HTERT RPE-1 (cell line): Measurements from ENCODE around the gene ZBP1.

ENCODE experiments used
- in situ Hi-C: fragments of 300-500 bp; cut with MboI; formaldehyde crosslinking; loops from 4 replicates; pipeline ENCODE4 v1.14.3; 2020; ENCODE audit warnings: low sequenced_read_pairs

The ZBP1 gene

DNA sequence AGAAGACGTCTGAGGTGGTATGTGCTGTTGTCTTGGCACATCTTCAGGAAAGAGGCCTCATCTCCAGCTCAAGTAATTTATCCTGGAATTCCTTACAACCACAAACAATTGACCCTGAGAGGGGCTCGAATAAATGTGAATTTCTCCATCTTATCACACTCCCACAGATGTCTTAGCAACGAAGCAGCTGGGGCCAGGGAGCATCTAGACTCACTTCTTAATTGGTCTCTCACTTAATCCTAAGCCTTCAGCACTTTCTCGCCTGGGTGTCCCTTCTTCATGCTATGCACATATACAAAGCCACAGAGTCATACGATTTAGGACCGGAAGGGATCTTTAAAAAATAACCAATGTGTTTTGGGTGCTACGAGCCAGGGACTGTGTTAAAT, 32.2 kb downstream of the ZBP1 start:
- in situ Hi-C loops, result no loop called here

DNA sequence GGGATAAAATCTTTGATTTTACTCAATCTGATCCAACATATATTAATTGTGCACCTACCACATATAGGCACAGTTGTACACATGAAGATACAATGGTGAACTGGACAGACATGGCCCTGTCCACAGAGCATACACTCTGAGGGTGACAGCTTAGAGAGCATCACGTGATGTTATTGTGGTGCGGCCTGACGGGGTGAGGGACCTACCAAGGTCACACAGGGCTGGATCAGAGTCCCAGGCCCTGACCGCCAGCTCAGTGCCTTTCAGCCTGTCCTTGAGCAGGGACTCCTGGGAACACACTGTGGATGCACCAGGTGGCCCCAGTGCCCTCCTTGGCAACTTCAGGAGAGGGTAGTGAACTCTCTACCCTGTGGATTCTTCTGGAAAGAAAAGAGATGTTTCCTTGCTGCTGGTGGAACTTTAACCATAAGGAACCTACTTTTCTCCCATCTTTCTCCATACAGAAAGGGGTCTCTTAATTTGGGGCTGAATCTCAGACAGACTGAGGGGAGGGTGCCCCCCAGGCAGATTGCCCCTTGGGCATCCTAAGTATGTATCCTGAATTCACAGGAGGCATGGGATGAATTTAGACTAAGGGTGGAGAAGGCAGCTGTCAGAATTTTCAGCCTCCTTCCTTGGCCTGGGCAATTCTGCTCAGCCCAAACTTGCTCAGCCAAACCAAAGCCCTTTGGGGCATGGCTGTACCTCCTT, 32.8 kb downstream of the ZBP1 start:
- in situ Hi-C loops, result no loop called here

DNA sequence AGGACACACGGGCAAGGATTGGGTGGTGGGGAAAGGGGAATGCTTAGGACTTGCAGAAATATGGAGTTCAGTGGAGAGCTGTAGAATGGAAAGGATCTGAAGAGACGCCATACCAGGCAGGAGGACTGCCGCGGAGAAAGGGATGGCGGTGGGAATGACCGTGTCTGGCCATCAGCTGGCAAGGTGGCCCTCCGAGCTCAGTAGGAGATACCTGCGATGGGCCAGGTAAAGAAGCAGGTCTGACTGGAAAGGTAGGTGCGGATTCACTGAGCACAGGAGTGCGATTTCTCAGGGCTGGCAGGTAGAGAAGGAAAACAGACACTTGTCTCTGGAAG, 33.3 kb downstream of the ZBP1 start:
- in situ Hi-C loops, result no loop called here

DNA sequence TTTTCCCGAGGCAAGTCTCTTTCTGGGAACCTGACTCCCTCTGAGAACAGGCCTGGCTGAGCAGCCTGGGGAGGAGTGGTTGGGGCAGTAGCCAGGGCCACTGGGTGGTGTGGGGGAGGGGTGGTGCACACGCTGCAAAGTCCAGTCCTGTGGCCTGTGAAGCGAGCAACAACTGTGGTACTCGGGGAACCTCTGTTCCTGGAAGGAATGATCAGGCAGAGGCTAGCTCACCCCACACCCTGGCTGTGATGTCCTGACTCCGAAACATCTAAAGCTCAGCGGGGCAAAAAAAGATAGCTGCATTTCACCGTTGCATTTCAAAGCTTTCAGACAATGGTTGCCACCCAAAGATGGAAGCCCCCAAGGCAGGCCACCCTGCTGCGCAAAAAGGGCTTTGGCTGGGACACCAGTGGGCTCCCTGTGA, 33.8 kb downstream of the ZBP1 start:
- in situ Hi-C loops, result no loop called here

DNA sequence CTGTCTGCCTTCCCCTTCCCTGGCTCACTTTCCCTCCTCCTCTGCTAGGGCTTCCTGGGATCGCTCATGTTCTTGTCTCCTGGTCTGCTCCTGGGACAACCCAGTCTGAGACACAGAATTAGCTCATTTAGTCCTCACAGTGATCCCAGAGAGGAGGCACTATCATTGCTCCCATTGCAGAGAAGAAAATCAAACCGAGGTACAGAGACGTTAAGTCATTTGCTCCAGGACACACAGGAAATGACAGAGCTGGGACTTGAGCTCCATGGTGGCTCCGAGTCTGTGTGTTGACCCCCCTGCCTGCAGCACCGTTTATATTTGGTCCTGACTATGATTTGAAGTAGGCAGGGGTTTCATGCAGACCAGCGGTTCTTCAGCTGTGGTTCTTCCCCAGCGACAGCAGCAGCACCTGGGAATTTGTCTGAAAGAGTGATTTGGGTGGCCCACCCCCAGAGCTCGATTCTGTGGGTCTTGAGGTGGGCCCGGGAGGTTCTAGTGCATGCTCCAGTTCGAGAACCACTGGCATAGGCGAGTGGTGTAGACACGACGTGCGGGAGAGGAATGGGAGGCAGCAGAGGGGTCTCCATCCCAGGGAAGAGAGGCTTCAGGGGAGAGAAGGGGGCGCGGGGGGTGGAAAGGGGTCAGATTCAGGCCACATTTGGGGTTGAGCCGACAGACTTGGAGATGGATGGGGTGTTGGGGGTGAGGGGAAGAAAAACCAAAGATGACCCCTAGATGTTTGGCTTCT, 34.6 kb downstream of the ZBP1 start:
- in situ Hi-C loops, result no loop called here

DNA sequence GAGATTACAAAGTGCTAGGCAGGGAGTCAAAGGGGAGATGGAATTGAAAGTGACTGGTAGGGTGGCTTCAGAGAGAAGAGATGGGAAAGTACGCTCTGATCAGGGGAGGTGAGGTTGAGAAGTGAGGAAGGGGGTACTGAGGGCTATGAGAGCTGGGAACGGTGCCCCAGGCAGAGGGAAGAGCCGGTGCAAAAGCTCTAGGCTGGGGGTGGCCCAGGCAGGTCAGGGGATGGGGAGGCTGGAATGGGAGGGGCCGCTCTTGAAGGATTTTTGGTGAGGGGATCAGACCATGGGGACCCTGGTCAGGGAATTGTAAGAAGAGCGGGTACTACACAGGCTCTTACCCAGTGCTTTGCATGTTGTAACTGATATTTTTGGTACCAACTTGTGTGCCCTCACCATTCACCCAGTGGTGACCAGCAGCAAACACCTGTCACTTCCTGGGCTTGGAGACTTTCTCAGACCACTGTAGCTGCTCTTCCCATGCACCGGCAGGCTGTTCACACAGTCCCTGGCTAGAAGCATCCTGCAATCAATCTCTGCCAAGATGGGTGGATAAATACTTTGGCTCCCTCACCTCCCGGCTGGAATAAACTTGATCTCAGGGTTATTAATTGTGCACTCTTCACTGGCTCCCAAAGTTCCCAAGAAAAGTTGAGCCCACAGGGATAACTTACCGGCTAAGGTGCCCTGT, 35.3 kb downstream of the ZBP1 start:
- in situ Hi-C loops, result no loop called here

DNA sequence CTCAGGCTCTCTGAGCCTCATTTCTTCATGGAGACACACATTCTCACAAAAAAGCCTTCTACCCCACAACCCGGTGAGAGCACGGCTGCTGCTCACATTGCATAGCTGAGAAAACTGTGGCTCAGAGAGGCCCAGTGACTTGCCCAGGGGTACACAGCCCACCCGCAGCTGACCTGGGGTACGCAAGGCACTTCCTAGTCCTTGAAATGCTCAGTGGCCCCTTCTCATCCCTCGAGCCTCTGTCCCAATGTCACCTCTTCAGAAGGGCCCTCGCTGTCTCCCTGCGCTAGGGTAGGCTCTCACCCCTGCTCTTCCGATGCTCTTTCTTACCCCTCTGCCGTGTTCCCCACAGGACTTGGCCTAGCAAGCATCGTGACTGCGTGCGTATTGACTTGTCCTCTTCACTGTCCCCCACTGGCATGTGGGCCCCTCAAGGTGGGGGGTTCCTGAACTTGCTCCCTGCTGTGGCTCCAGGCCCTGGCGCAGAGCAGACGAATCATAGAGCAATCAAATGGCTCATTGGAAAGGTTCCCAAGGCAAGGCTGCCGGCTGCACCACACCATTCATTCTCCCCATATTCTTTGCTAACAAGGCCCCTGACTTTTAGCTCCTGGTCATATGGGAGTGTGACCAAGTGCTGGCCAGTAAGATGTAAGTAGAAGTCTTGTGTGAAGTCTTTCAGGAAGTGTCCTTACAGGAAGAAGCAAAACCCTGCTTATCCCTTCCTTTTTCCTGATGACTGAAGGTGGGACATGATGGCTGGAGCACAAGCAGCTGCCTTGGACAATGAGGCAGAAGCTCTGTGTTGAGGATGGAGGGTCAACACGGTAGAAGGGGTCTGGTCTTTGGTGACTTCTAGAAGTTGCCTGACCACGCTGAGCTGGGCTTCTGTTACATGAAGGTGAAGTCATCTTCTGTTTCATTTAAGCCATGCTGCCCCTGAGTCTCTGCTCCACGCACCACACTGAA, 36.7 kb downstream of the ZBP1 start:
- in situ Hi-C loops, result no loop called here

DNA sequence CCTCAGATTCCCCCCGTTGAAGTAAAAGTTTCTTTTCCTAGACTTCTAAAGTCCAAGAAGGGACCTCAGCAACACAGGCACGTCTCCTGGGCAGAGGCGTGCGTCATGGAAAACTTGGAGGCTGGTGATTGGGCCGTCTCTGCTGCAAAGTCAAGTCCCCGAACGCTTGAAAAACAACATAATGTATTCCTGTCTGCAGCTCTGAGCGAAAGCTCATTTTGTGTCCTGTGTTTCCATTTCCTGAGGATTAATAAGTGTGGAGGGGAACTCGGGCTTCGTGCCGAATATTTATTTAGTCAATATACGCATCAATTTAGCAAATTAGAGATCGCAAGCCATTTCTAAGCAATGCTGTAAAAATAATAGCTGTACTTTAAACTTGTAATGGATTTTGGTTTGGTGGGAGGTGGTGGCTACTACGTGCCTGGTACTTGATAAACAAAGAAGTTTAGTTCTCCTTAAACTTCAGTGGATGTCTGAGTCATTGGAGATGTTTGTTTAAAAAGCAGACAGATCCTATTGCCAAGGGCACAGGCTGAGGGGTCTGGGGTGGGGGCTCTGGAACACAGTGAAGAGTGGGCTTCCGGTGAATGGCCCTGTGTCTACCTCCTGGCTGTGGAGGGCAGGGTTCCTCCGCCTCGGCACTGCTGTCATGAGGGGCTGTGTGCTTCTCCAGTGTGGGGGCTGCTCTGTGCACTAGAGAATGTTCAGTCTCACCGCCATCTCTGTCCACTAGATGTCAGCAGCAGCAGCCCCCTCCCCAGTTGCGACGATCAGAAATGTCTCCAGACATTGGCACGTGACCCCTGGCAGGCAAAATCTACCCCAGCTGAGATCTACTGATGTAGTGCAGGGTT, 37.6 kb downstream of the ZBP1 start:
- in situ Hi-C loops, result no loop called here

DNA sequence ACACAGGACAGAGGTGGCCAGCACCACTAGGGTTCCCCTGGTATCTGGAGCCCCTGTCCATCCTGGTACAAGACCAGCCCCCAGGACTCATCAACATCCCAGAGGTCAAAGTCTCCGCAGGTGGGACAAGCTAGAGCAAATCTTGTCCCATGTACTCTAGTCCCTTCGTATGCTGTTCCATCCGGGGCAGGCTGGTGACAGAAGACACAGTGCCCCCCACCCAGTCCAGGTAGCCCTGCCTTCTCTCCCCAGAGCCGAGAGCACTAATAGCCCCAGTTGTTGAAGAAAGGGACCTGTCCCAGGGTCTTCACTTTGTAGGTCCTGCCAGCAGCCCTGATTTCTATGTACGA, 38.2 kb downstream of the ZBP1 start:
- in situ Hi-C loops, result no loop called here

DNA sequence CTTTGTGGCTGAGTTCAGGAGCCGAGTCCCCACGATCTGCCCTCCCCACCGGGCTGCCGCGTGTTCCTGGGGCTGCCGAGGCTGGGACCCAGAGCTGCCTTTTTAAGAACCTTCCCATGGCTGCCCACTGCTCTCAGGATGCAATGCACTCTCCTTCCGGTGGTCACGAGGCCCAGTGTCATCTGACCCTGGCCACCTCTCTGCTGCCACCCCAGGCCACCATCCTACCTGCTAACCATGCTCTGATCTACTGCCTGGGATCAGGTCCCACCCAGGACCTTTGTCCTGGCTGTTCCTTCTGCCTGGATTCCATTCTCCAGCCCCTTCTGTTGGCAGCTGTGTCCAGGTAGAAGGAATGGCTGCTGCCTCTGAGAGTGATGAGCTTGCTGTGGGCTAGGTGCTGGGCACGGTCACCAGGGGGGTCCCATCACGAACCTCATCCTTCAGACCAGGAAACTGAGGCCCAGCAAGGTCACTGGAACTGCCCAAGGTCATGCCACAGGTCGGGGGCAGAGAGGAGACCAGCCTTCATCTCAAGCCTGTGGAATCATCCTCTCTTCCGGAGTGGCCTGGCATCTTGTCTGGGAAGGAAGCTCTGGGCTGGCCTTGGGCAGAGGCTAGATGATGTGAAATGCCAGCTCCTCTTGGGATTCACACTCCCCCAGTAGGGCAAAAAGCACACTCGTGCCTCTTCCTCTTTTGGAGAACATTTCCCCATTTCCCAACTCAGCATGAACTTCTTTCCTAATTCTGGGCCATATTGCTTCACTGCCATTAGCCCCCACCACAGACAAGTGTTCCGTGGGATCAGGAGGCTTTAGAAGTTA, 38.8 kb downstream of the ZBP1 start:
- in situ Hi-C loops, result no loop called here

DNA sequence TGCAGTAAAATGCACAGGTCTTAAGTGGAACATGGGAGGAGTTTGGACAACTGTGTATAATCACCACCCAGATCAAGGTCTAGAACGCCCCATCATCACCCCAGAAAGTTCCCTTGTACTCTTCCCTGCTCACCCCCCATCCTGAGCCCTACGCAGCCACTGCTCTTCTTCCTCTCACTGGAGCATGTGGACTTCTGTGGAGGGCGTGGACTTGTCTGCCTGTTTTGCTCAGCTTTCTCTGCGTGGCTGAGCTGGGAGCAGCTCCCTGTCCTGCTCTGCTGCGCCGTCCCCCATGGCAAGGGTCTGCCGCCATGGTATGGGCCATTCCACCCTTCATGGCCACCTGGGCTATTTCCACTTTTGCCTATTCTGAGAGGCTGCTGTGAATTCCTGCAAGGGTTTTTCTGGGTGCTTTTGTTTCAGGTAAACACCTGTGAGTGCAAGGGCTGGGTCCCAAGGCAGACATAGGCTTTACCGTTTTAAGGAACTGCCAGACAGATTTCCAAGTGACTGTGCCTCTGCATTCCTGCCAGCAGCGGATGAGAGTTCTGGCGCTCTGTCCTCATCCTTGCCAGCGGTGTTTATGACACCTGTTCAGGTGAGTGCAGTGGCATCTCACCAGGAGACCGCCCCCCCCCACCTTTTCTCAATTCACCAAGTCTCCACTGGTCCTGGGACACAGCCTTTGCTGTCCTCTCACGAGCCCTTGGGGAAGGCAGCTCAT, 39.6 kb downstream of the ZBP1 start:
- in situ Hi-C loops, result no loop called here

DNA sequence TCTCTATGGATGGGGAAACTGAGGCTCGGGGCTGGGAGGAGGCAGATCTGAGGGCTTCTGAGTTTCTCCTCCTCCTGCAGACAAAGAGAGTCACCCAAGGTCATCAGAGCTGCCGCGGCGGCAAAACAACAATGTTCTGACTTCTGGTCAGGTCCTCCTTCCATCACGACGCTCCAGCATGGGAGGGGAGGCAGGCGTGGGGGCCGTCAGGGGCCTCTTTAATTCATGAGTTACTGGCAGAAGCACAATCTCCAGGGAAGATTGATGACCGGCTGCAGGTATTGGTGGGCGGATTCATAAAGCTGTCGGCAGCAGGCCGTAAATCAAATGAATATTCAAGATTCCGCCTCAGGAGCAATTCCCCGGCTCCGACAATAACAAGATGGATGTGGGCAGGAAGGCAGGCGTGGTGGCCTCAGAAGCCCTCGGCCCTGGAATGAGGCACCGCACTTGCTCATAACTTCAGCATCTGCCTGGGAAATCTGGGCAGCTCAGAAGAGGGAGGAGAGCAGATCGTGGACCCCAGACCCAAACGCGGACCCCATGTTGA, 40.3 kb downstream of the ZBP1 start:
- in situ Hi-C loops, result no loop called here

DNA sequence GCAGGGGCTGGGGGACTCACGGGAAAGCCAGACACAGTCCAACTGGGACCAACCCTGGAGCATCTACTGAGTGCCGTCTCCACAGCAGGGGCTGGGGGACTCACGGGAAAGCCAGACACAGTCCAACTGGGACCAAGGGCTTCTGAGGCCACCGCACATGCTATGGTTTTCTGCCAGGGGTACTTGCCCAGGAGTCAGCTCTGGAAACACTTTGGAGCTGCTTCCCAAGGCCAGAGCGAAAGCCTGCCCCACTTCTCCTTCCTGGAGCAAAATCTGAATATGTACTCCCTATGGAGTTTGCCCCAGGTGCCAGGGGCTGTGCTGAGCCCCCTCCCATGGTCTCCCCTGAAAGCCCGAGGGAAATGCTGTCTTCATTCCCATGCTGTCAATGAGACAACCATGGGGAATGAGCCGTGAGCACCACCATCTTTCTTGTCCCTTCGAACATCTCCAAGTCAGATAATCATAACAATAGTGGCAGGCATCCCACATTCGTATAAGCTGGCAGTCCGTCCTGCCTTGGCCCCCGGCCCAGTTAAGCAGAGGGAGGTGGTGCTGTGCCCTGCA, 40.8 kb downstream of the ZBP1 start:
- in situ Hi-C loops, result no loop called here

DNA sequence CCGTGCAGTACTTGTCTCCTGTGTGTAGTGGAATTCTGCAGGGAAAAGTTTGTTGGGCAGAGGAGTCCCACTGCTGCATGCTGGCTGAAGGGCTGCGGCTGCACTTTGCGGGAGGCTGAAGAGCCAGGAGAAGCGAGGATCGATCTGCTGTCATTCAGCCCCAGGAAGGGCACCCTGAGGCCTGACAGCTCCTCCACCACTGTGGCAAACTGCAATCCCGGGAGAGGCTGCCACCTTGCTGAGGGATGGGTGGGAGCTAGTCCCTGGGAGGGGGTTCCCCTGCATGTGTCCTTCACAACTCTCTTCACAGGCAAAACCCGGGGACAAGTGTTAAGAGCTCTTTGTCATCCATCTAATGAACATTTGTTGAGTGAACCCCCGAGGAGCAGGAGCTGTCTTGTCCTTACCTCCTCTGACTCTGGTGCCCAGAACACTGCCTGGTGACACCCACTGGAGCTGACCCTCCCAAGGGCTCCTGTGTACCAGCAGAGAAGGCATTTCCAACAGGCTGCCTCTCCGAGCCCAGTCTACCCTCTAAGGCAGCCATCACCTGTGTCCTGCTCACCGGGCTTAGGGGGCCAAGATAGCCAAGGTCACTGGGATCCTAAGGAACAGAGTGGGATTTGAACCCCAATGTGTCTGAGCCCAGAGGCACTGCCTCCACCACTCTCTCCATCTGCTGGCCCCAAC, 41.6 kb downstream of the ZBP1 start:
- in situ Hi-C loops, result no loop called here

DNA sequence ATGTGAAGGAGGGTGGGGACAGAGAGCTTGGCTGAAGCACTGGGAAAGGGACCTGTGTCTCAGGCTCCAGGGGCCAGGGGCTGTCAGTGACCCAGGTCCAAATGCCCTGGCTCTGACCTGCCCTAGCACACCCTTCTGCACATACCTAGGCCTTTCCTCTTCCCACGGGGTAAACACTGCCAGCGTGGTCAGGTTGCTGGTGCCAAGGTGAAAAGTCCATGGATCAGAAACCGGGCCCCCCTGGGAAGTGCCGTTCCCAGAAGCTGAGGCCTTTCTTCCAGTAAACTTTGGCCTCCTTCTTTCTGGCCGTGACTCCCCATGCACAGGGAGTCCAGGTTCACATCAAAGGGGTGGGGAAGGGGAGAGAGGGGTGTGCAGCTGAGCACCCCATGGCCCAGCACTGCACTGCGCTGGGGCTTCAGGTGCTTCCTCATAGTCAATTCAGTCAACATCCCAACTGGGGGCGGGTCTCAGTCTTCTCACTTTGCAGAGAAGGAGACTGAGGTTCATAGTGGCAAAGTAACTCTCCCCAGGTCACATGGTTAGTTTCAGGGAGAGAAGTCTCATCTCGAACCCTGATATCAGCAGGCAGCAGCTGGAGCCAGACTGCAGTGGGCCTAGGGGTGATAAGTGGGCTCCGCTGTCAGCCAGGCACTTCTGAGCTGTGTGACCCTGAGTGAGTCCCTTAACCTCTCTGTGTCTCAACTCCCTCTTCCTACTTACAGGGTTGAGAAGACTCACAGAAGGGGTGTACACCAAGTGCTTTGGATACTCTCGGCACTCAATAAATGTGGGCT, 42.3 kb downstream of the ZBP1 start:
- in situ Hi-C loops, result no loop called here
